ENCODE results near the gene SLC1A3.

- TF ChIP-seq TCF4 (CRISPR knock-in tag; IDR thresholded peaks at IDR 0.05; ENCODE audit: borderline replicate concordance) (no peak), PPARA (CRISPR knock-in tag; IDR thresholded peaks at IDR 0.05; ENCODE audit: borderline replicate concordance) (no peak), ARNTL (CRISPR knock-in tag; IDR thresholded peaks at IDR 0.05; ENCODE audit: borderline replicate concordance, low read depth) (no peak), SNAI2 (CRISPR knock-in tag; IDR thresholded peaks at IDR 0.05) (no peak), CREB5 (CRISPR knock-in tag; IDR thresholded peaks at IDR 0.05; ENCODE audit: low read depth) (no peak), CSDC2 (CRISPR knock-in tag; IDR thresholded peaks at IDR 0.05) (no peak)
These were observed 89.8 kb downstream of the SLC1A3 start for GRCh38 chr5:36696059-36696673.

Measured in SK-N-SH treated with all-trans-retinoic acid at 6 μM for 48 hours (cell line).